ENCODE data around the gene PRPF18.

PRPF18 gene

GRCh38 chr10:13604357-13605040 is 17.7 kb downstream of the PRPF18 start:
- no peak for DNase-seq (ENCODE audit: low read depth in 2 of 2)

- no peak for DNase-seq (ENCODE audit: low read depth in 2 of 2)
Observed at GRCh38 chr10:13608246-13608853, 21.6 kb downstream of the PRPF18 start.

GRCh38 chr10:13612654-13613373 is 26.0 kb downstream of the PRPF18 start:
- no peak for DNase-seq (ENCODE audit: low read depth in 2 of 2)

- no peak for DNase-seq (ENCODE audit: low read depth in 2 of 2)
Observed at GRCh38 chr10:13613519-13613918, 26.8 kb downstream of the PRPF18 start.

- no peak for DNase-seq (ENCODE audit: low read depth in 2 of 2)
Observed at GRCh38 chr10:13614530-13615332, 28.0 kb downstream of the PRPF18 start.

- no peak for DNase-seq (ENCODE audit: low read depth in 2 of 2)
Observed at GRCh38 chr10:13615650-13616300, 29.0 kb downstream of the PRPF18 start.

- no peak for DNase-seq (ENCODE audit: low read depth in 2 of 2)
Observed at GRCh38 chr10:13617116-13617515, 30.4 kb downstream of the PRPF18 start.

GRCh38 chr10:13621931-13622330 is 35.2 kb downstream of the PRPF18 start:
- DNase-seq (ENCODE audit: low read depth in 2 of 2): no peak

GRCh38 chr10:13624630-13625029 is 37.9 kb downstream of the PRPF18 start:
- DNase-seq (ENCODE audit: low read depth in 2 of 2): no peak

- DNase-seq (ENCODE audit: low read depth in 2 of 2): no peak
Observed at GRCh38 chr10:13627459-13628310, 40.9 kb downstream of the PRPF18 start.

GRCh38 chr10:13628661-13629060 is 41.9 kb downstream of the PRPF18 start:
- DNase-seq (ENCODE audit: low read depth in 2 of 2): no peak

- no peak for DNase-seq (ENCODE audit: low read depth in 2 of 2)
Observed at GRCh38 chr10:13629116-13629515, 42.4 kb downstream of the PRPF18 start.

GRCh38 chr10:13630231-13630630 is 43.5 kb downstream of the PRPF18 start:
- no peak for DNase-seq (ENCODE audit: low read depth in 2 of 2)

GRCh38 chr10:13631594-13631993 is 44.8 kb downstream of the PRPF18 start:
- DNase-seq (ENCODE audit: low read depth in 2 of 2): no peak

- no peak for DNase-seq (ENCODE audit: low read depth in 2 of 2)
Observed at GRCh38 chr10:13632440-13632839, 45.7 kb downstream of the PRPF18 start.

GRCh38 chr10:13632884-13633440 is 46.2 kb downstream of the PRPF18 start:
- DNase-seq (ENCODE audit: low read depth in 2 of 2): no peak

- no peak for DNase-seq (ENCODE audit: low read depth in 2 of 2)
Observed at GRCh38 chr10:13633689-13634088, 46.9 kb downstream of the PRPF18 start.

- DNase-seq (ENCODE audit: low read depth in 2 of 2): no peak
Observed at GRCh38 chr10:13634207-13634606, 47.4 kb downstream of the PRPF18 start.

GRCh38 chr10:13636776-13637175 is 50.0 kb downstream of the PRPF18 start:
- DNase-seq (ENCODE audit: low read depth in 2 of 2): no peak

GRCh38 chr10:13637303-13637856 is 50.6 kb downstream of the PRPF18 start:
- DNase-seq (ENCODE audit: low read depth in 2 of 2): no peak
